Measurements from ENCODE around the gene RGMA. TPM values are rescaled to one million over a fixed set of nuclear protein-coding genes. Genes with fewer than 3 reads are reported as not detected.

Gene RGMA
- total RNA-seq, 2 experiments from 2014 or later: not detected

DNA sequence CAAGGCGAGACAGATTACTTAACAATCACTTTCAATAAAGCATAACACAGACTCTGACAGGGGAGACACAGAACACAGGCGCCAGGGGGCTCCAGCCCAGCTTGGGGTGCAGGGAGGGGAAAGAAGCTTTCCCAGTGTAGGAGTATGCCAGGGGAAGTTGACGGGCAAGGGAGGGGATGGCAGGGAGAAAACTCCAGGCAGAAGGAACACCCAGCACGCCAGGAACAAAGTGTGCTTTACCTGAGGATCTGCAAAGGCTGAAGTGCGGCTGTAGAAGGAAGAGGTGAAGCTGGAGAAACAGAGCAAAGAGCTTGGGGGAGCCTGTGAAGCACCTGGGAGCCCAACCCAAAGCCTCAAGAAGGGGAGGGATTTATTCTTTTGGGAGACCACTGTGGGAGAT is 12.1 kb downstream of the RGMA start:
- TF ChIP-seq, protein P1, sequence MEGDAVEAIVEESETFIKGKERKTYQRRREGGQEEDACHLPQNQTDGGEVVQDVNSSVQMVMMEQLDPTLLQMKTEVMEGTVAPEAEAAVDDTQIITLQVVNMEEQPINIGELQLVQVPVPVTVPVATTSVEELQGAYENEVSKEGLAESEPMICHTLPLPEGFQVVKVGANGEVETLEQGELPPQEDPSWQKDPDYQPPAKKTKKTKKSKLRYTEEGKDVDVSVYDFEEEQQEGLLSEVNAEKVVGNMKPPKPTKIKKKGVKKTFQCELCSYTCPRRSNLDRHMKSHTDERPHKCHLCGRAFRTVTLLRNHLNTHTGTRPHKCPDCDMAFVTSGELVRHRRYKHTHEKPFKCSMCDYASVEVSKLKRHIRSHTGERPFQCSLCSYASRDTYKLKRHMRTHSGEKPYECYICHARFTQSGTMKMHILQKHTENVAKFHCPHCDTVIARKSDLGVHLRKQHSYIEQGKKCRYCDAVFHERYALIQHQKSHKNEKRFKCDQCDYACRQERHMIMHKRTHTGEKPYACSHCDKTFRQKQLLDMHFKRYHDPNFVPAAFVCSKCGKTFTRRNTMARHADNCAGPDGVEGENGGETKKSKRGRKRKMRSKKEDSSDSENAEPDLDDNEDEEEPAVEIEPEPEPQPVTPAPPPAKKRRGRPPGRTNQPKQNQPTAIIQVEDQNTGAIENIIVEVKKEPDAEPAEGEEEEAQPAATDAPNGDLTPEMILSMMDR (conservative IDR thresholded peaks at IDR 0.05; ENCODE audit: low read length): no peak
- no peak for TF ChIP-seq EZH2phosphoT487 (IDR thresholded peaks at IDR 0.05; ENCODE audit: borderline replicate concordance, low read depth, low read length)
- Histone ChIP-seq H3K4me2 (ENCODE audit: low read length) (no peak overlapping the region), H3K9me2 (ENCODE audit: insufficient read depth, low read length) (no peaks in the 10 kb centered on the region), H2AFZ (ENCODE audit: low read length) (no peak overlapping the region), H3K36me3 (ENCODE audit: insufficient read depth, low read length) (no peaks in the 10 kb centered on the region), H3K4me3 (ENCODE audit: low read depth, low read length, poor library complexity, severe bottlenecking) (no peak overlapping the region), H3K79me2 (ENCODE audit: insufficient read depth, low read depth, low read length) (no peaks in the 10 kb centered on the region), H3K9me3 (ENCODE audit: low read length) (no peaks in the 10 kb centered on the region), H3K27ac (ENCODE audit: low read depth, low read length, poor library complexity, severe bottlenecking) (no peak overlapping the region), H4K20me1 (ENCODE audit: insufficient read depth, low read length) (no peaks in the 10 kb centered on the region), H3K4me1 (ENCODE audit: insufficient read depth, low read length, poor library complexity, severe bottlenecking) (no peaks in the 10 kb centered on the region)
- no TSS peak for BruUV-seq (replicated peaks)
- ChIA-PET CTCF (ENCODE audit: unreplicated experiment) (no interaction called here), POLR2A (interaction anchor here (0.6 kb wide), 1 partner anchor 11 kb away, joined by 3 read pairs; no protein-coding TSS in a partner anchor)
- DNase-seq (ENCODE audit: low spot score): no peak
- intact Hi-C loops (cut with micrococcal nuclease; ENCODE audit: unreplicated experiment): no loop called here

DNA sequence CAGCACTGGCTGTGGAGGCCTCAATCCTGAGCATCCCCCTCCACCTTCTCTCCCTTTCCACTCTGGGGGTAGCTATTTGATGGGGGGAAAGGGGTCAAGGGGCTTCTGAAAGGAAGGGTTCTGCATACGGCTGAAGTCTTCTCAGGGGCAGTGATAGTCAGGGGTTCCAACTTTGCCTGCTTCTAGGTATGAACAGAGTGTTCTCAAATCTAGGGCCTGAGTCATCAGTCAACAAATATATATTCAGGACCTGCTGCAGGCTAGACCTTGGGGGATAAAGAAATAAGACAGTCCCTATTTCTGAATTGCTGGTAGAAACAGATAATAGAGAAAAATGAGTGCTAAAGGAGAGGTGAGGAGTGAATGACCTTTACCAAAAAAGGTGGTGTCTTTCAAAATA is 12.8 kb downstream of the RGMA start:
- no TSS peak for BruUV-seq (replicated peaks)
- intact Hi-C loops (cut with micrococcal nuclease; ENCODE audit: unreplicated experiment): no loop called here
- no peaks in the 10 kb centered on the region for H3K79me2 ChIP-seq (ENCODE audit: insufficient read depth, low read depth, low read length)
- no peaks in the 10 kb centered on the region for H4K20me1 ChIP-seq (ENCODE audit: insufficient read depth, low read length)
- H3K9me3 ChIP-seq (ENCODE audit: low read length): no peaks in the 10 kb centered on the region
- no peak overlapping the region for H2AFZ ChIP-seq (ENCODE audit: low read length)
- ChIA-PET POLR2A (interaction anchor here (0.6 kb wide), 1 partner anchor 10 kb away, joined by 3 read pairs; no protein-coding TSS in a partner anchor), CTCF (ENCODE audit: unreplicated experiment) (no interaction called here)
- no peaks in the 10 kb centered on the region for H3K9me2 ChIP-seq (ENCODE audit: insufficient read depth, low read length)
- H3K4me2 ChIP-seq (ENCODE audit: low read length): no peak overlapping the region
- no peak overlapping the region for H3K27ac ChIP-seq (ENCODE audit: low read depth, low read length, poor library complexity, severe bottlenecking)
- no peak overlapping the region for H3K4me3 ChIP-seq (ENCODE audit: low read depth, low read length, poor library complexity, severe bottlenecking)
- H3K36me3 ChIP-seq (ENCODE audit: insufficient read depth, low read length): no peaks in the 10 kb centered on the region
- TF ChIP-seq, protein P1 (conservative IDR thresholded peaks at IDR 0.05; ENCODE audit: low read length): no peak
- TF ChIP-seq EZH2phosphoT487 (IDR thresholded peaks at IDR 0.05; ENCODE audit: borderline replicate concordance, low read depth, low read length): no peak
- no peaks in the 10 kb centered on the region for H3K4me1 ChIP-seq (ENCODE audit: insufficient read depth, low read length, poor library complexity, severe bottlenecking)
- no peak for DNase-seq (ENCODE audit: low spot score)

DNA sequence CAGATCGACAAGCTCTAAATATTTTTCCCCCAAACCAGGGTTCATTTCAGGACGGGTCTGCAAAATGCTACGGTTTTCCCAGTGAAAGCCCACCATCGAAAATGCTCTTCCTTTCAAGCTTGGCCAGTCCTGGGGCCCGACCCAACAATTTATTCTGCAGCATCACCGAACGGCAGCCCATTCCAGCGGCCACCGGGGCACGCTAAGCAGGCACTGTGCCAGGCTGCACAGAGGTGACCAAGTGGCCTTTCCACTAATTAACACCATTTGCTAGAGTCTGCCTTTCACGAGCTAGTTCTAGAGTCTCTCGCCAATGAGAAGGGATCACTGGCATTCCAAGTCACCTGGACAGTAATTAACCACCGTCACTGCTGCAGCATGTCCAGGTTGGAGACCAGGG is 14.4 kb downstream of the RGMA start:
- POLR2A ChIA-PET: interaction anchor here (0.6 kb wide), 1 partner anchor 38 kb away, joined by 3 read pairs; no protein-coding TSS in a partner anchor
- no TSS peak for BruUV-seq (replicated peaks)

More for the DNA sequence above, 14.4 kb downstream of the RGMA start:
- CTCF ChIA-PET (ENCODE audit: unreplicated experiment): interaction anchor here (0.6 kb wide), 1 partner anchor 16 kb away, joined by 3 read pairs; no protein-coding TSS in a partner anchor
- H4K20me1 ChIP-seq (ENCODE audit: insufficient read depth, low read length): no peaks in the 10 kb centered on the region
- no peak overlapping the region for H3K27ac ChIP-seq (ENCODE audit: low read depth, low read length, poor library complexity, severe bottlenecking)
- no peak overlapping the region for H3K4me2 ChIP-seq (ENCODE audit: low read length)
- no peaks in the 10 kb centered on the region for H3K36me3 ChIP-seq (ENCODE audit: insufficient read depth, low read length)
- DNase-seq (ENCODE audit: low spot score): no peak
- TF ChIP-seq, protein P1 (conservative IDR thresholded peaks at IDR 0.05; ENCODE audit: low read length): no peak
- no peak for TF ChIP-seq EZH2phosphoT487 (IDR thresholded peaks at IDR 0.05; ENCODE audit: borderline replicate concordance, low read depth, low read length)
- intact Hi-C loops (cut with micrococcal nuclease; ENCODE audit: unreplicated experiment): no loop called here
- no peaks in the 10 kb centered on the region for H3K9me3 ChIP-seq (ENCODE audit: low read length)
- no peak overlapping the region for H2AFZ ChIP-seq (ENCODE audit: low read length)
- H3K9me2 ChIP-seq (ENCODE audit: insufficient read depth, low read length): no peaks in the 10 kb centered on the region
- no peaks in the 10 kb centered on the region for H3K79me2 ChIP-seq (ENCODE audit: insufficient read depth, low read depth, low read length)
- H3K4me1 ChIP-seq (ENCODE audit: insufficient read depth, low read length, poor library complexity, severe bottlenecking): no peaks in the 10 kb centered on the region
- no peak overlapping the region for H3K4me3 ChIP-seq (ENCODE audit: low read depth, low read length, poor library complexity, severe bottlenecking)

All from OCI-LY7 (cell line).